ENCODE measurements around the gene MZF1. TPM values are rescaled to one million over a fixed set of nuclear protein-coding genes. Genes with fewer than 3 reads are reported as not detected.
"Not testable (repeated sequence)": the region's sequence is repeated elsewhere in the genome, so short reads cannot be mapped to it uniquely, and the experiment has no call there.

Gene MZF1
- total RNA-seq, 1 donor from 2014 or later = 10.9 TPM

GRCh38 chr19:58578012-58578925 is 5.1 kb upstream of the MZF1 start:
- no peaks in the 10 kb centered on the region for H3K27me3 ChIP-seq (ENCODE audit: low read depth)
- H3K36me3 ChIP-seq = peaks cover 19% of the 10 kb centered on the region
- DNase-seq = peak; percentile 12
- no peaks in the 10 kb centered on the region for H3K9me3 ChIP-seq (replicated peaks)
- H3K4me1 ChIP-seq = peaks cover 44% of the 10 kb centered on the region
- no peak overlapping the region for H3K4me3 ChIP-seq
- H3K27ac ChIP-seq (replicated peaks) = peak overlapping the region; percentile 8
- TF ChIP-seq CTCF (IDR thresholded peaks at IDR 0.05; ENCODE audit: borderline replicate concordance) = no peak
- intact Hi-C loops (cut with micrococcal nuclease) = no loop called here

GRCh38 chr19:58577581-58577980 is 4.4 kb upstream of the MZF1 start:
- H3K27me3 ChIP-seq (ENCODE audit: low read depth); H3K9me3 ChIP-seq (replicated peaks); H3K27ac ChIP-seq (replicated peaks); H3K4me3 ChIP-seq; DNase-seq; intact Hi-C loops (cut with micrococcal nuclease): not testable (repeated sequence)
- Histone ChIP-seq H3K4me1 (peaks cover 47% of the 10 kb centered on the region), H3K36me3 (peaks cover 12% of the 10 kb centered on the region)

GRCh38 chr19:58575183-58576041 is 2.3 kb upstream of the MZF1 start:
- peak; percentile 18 for TF ChIP-seq CTCF (IDR thresholded peaks at IDR 0.05; ENCODE audit: borderline replicate concordance)
- intact Hi-C loops (cut with micrococcal nuclease) = no loop called here
- H3K4me3 ChIP-seq = peak overlapping the region; percentile 80

GRCh38 chr19:58573658-58574164 is 576 bp upstream of the MZF1 start:
- no peak for TF ChIP-seq CTCF (IDR thresholded peaks at IDR 0.05; ENCODE audit: borderline replicate concordance)
- H3K27ac ChIP-seq (replicated peaks) = peak overlapping the region; percentile 95
- H3K9me3 ChIP-seq (replicated peaks) = no peaks in the 10 kb centered on the region
- peak overlapping the region; percentile 80 for H3K4me3 ChIP-seq
- intact Hi-C loops (cut with micrococcal nuclease) = no loop called here
- H3K27me3 ChIP-seq (ENCODE audit: low read depth) = no peaks in the 10 kb centered on the region
- no peak for DNase-seq
- H3K36me3 ChIP-seq = peaks cover 24% of the 10 kb centered on the region
- H3K4me1 ChIP-seq = peaks cover 46% of the 10 kb centered on the region

More at GRCh38 chr19:58575183-58576041, 2.3 kb upstream of the MZF1 start:
- Histone ChIP-seq H3K27ac (replicated peaks) (peak overlapping the region; percentile 95), H3K36me3 (peaks cover 7% of the 10 kb centered on the region), H3K4me1 (peaks cover 46% of the 10 kb centered on the region), H3K27me3 (ENCODE audit: low read depth) (no peaks in the 10 kb centered on the region), H3K9me3 (replicated peaks) (no peaks in the 10 kb centered on the region)
- peak; percentile 92 for DNase-seq

GRCh38 chr19:58572026-58572817 is 913 bp downstream of the MZF1 start:
- DNase-seq = peak; percentile 13
- Histone ChIP-seq H3K4me3 (peak overlapping the region; percentile 80), H3K4me1 (peaks cover 46% of the 10 kb centered on the region), H3K9me3 (replicated peaks) (no peaks in the 10 kb centered on the region), H3K27me3 (ENCODE audit: low read depth) (no peaks in the 10 kb centered on the region), H3K36me3 (peaks cover 31% of the 10 kb centered on the region), H3K27ac (replicated peaks) (peak overlapping the region; percentile 95)
- no peak for TF ChIP-seq CTCF (IDR thresholded peaks at IDR 0.05; ENCODE audit: borderline replicate concordance)
- intact Hi-C loops (cut with micrococcal nuclease) = no loop called here

All from left ventricle myocardium inferior (tissue), 1 donor.